ENCODE results near the gene PCBP3.

PCBP3 gene

GRCh38 chr21:45848805-45849204 is 205.3 kb downstream of the PCBP3 start:
- no peak for DNase-seq

DNA sequence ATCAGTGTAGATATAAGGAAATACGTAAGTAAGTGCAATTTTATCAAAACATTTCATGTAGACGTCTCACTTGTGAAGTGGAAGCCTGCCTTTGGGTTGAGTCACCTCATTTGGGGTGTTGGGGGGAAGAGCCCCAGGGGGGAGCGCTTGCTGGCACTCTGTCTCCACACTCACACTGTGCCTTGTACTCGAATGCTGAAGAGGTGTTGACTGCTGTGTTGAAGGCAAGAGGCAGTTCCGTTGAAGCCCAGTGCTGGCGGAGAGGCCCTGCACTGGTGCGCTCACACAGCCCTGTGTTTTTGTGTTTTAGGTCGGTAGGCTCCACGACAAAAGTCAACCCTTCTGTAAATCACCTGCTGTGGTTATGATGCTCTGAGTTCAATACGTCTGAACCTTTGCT is 206.1 kb downstream of the PCBP3 start:
- DNase-seq, result no peak

- DNase-seq, result no peak
Measured at GRCh38 chr21:45850181-45850580, 206.7 kb downstream of the PCBP3 start.

DNA sequence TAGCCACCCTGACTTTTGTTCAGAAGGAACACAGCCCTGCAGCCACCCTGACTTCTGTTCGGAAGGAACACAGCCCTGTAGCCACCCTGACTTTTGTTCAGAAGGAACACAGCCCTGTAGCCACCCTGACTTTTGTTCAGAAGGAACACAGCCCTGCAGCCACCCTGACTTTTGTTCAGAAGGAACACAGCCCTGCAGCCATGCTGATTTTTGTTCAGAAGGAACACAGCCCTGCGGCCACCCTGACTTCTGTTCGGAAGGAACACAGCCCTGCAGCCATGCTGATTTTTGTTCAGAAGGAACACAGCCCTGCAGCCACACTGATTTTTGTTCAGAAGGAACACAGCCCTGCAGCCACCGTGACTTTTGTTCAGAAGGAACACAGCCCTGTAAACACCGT is 208.9 kb downstream of the PCBP3 start:
- DNase-seq, result peak; percentile 46

DNA sequence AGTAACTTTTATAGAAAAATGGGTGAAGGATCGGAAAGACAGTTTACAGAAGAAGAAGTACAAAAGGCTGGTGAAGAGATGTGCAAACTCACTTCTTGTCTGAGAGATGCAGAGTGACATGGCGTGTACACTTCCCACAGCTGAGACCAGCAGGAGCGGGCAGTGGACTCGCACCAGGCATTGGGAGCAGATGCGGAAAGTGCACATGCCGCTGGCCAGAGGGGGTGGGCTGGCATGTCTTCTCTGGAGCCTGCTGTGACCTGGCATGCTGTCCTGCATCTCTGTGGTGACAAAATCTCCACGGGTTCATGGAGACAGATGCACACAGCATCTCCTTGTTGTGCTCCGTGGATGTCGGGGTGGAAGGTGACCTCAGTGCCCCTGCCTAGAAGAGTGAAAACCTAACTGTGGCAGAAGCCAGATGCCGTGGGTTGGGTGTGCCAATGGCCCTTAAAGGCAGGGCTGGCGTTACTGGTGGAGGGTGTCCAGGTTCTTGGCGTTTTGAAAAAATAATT is 209.4 kb downstream of the PCBP3 start:
- DNase-seq, result peak; percentile 39

DNA sequence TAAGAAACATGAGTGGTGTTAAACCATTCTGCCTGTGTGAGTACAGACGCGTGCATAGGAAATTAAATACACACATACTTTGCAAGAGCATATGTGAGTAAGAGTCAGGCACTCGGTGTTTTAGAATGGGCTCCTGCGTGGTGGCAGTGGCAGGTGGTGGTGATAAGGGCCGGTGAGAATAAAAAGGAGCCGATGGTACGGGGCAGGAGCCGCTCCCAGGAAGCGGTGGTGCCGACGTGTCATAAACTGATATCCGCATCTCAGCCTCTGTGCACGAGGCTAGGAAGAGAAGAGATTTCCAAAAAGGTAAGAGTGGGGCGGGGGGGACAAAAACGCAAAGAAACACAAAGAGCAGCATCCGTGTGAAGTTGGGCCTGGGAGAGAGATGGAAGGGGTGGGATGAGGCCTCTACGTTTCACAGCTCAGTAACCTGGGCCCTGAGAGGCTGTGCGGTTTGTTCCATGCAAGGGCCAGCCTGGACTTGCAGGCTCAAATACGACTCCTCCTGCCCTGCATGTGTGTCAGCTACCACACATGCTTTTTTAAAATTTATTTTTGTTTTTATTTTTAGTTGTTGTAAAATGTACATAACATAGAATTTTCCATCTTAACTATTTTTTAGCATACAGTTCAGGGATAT is 210.3 kb downstream of the PCBP3 start:
- DNase-seq, result no peak

DNA sequence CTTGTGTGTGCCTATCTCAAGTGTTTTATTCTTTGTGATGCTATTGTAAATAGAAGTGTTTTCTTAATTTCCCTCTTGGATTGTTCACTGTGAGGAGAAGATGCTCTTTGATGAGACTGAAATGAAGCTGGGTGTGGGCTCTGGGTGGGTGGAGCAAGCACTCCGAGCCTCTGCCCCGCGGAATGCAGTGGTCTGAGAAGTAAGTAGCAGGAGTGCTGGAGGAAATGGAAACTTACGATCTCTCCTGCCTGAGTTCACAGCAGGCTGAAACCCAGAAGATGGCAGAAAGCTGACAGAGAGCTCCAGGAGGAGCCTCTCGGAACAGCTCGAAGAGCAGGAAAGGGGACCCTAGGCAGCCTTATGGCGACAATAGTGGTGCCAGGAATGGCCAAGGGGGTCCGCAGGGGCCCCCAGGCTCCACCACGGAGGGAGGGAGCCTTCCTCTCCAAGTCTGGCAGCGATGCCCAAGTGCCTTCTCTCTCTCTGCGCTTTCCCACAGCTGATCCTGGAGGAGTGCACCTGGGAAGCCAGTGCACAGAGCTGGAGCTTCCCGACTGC is 211.2 kb downstream of the PCBP3 start:
- no peak for DNase-seq

DNA sequence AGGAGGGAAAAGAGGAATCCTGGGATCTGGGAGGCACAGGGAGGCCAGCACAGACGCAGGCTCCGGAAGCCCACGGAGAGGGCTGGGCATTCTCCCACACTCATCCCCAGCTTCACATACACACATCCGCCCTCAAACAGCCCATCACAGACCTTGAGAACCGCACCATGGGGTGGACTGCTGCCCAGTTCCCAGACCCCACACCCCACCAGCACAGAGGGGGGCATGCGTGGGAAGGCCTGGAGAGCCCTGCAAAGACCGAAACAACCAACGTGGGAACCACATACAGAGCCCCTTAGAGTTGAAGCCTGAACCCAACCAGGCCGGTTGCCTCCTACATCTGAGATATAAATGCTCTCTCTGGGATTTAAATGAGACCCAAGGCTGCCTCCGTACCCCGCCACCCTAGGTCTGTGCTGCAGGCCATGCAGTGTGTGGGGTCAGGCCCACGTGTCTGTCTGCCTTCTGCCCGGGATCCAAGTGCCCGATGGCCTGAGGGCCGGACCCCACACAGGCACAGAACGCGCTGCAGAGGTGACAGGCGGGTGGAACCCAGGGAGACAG is 211.8 kb downstream of the PCBP3 start:
- DNase-seq, result no peak

DNA sequence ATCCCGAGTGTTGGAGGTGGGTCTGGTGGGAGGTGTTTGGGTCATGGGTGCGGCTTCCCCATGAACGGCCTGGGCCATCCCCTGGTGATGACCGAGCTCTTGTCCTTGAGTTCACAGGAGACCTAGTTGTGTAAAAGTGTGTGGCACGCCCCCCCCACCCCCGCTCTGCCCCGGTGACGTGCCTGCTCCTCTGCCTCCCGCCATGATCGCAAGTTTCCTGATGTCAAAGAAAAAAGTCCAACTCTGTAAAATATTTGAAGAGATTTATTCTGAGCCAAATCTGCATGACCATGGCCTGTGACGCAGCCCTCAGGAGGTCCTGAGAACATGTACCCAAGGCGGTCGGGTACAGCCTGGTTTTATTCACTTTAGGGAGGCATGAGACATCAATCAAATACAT is 212.9 kb downstream of the PCBP3 start:
- no peak for DNase-seq

DNA sequence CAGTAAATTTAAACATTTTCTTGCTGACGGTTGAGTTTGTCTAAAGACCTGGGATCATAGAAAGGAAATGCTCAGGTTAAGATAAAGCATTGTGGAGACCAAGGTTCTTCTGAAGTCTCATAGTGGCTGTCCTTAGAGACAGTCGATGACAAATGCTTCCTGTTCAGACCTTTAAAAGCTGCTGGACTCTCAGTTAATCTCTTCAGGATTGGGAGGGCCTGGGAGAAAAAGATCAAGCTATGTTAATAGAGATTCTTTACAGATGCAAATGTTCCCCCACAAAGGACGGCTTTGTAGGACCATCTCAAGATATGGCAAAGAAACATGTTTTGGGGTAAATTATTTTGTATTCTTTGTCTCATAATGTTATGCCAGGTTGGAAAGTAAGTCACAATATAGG is 213.4 kb downstream of the PCBP3 start:
- no peak for DNase-seq

GRCh38 chr21:45857761-45858160 is 214.2 kb downstream of the PCBP3 start:
- DNase-seq, result no peak

GRCh38 chr21:45858180-45858579 is 214.7 kb downstream of the PCBP3 start:
- DNase-seq, result no peak

- no peak for DNase-seq
Measured at GRCh38 chr21:45859041-45859761, 215.7 kb downstream of the PCBP3 start.

- no peak for DNase-seq
Measured at GRCh38 chr21:45859762-45860357, 216.3 kb downstream of the PCBP3 start.

DNA sequence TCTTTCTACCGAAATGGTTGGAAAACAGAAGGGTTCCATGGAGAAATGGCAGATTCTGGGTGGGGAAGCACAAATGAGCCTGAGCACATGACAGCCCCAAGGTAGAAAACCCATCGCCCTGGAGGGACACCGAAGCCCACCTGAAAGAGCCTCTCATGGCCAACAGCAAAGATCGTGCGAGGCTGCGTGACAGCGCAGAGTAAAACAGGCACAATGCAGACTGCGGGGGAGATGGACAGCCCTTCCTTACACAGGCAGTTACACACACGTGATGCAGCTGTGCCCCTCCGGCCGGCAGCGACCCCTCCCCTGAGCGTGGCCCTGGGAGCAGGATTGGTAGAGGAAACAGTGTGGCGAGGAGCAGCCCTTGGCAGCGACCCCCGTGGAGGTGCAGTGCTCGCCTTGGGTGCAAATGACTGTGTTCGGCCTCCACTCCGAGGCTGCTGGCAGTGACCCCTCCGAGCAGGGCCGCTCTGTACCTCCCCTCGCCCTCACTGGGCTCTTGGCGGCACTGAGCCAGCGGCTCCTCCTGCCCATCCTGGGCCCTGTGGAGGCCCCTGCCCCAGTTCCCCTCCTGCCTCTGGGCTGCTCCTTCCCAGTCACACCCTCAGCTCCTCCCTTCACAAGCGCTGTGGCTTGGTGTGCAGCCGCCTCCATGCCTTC is 217.1 kb downstream of the PCBP3 start:
- DNase-seq, result no peak

DNA sequence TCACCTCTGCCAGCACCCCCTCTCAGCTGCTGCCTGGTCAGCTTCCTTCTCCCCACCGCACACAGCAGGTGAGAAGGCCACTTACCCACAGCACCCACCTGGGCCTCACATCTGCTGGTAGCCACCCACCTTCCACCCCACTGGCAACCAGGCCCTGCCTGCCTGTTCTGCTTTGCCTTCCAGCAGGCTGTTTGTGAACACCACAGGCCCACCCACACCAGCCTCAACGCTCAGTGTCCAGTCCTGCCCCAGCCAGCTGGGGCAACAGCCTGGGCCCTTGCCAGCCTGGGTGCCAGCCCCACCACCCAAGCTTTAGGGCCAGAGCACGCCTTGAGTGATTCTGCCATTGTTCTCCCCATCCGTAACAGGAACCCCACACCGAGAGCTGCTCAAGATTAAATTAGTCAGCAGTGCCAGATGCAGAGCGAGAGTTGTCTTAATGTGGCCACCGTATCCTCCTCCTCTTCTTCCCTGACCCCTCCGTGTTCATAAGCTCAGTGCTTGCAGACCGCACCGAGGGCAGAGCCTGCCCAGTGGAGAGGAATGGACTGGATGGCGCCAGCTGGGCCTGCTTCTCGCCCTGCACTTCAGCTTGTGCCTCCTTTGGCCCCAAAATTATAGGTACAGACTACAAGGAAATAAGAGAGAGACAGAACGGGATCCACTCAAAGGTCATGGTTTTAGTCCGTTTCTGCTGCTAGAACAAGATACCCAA is 217.8 kb downstream of the PCBP3 start:
- no peak for DNase-seq

DNA sequence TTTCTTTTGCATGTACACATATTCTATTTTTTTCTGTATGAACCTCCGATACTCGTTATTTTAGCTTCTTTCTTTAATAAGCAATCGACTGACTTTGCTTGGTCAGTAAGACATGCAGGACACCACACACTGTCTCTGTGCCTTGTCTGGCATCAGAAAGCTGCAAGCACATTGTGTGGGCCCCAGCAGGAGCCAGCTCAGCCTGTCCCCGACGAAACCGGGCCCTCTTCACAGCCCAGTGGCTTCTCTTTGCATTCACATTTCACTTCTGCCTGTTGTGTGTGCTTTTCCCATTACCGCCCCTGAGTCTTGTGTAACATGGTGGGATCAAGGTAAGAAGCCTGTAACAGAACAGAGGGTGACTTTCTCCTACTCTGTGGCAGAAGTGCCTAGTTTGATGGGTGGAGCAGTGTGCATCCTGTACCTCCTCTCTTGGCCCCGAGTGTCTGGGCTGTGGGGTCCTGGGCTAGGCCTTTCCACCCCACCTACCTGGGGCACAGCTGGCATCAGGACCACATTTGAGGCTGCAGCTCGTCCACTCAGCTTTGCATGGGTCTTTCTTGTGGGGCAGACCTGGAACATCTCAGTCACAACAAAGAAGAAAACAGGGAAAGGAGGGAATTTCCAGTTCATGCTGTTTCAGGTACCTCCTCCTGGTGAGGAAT is 219.2 kb downstream of the PCBP3 start:
- no peak for DNase-seq

DNA sequence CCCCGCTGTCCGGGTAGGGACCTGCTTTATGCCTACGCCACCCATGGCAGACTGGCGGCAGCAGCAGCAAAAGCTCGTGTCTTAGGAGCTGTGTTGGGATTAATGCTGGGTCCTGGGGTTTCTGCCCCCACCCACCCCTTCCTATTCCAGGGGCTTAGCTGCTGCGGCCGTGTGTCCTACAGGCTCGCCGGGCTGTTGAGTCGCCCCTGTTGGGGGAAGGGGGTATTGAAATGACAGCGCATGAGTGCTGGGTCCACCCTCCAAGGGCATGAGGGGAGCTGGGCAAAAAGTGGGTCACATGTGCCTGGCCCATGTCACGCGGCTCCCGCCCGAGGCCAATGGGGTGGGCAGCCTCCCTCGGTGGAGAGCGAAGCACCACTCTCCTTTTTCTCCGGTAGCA is 219.7 kb downstream of the PCBP3 start:
- no peak for DNase-seq

DNA sequence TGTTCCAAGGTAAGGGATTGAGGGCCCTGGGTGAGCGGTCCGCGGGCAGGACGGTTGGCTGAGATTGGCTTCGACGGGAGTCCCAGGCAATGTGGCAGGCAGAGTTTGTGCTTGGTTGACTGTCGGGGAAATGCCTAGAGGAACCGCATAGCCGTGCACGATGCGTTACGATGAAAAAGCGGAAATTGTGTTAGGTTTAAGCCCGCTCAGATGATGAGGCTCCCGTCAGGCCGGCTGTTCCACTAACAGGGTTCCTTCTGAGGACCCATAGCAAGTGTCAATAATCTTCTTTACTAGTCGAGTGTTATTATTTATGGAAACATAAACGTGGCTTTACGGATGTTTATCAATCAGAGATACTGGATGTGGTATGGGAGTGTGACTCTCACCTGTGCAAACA is 220.2 kb downstream of the PCBP3 start:
- DNase-seq, result no peak

DNA sequence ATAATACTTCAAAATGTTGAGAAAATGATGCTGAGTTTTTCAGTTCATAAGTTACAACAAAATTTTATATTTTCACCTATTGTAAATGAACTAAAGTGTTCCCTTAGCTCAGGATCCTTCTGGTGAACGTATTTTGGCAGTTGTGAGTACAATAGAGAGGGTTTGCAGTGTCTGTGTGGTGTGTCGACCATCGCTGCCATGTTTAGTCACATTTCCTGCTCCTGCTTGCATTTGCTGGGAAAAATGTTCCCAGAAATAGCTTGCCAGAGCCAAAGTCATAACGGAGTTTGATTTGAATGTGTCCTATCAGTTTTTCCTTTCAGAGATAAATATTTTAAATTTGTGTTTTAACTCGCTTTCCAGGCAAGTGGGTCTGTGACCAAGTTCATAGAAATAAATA is 220.9 kb downstream of the PCBP3 start:
- DNase-seq, result no peak

GRCh38 chr21:45865106-45865835 is 221.7 kb downstream of the PCBP3 start:
- DNase-seq, result no peak

All from activated effector memory CD4-positive, alpha-beta T cell treated with anti-CD3 and anti-CD28 coated beads, Interleukin-2, amount 50 U/mL, for 16 hours (primary cell).